T47D (cell line): ENCODE results near the gene RPL31.

Experiments
- DNase-seq, 2 experiments: peaks; one replicate each; pipeline versions ENCODE4 v3.0.0 to v3.0.0-alpha.2; 2011 to 2012; ENCODE audit warnings: low read depth in 1 of 2, low spot score in 1 of 2
- JUND ChIP-seq: IDR thresholded peaks from 2 replicates; pipeline ENCODE4 v1.6.1; 2012; ENCODE audit warnings: low read depth
- in situ Hi-C: cut with HindIII; loops from 2 replicates; pipeline ENCODE4 v1.10.0; 2016; ENCODE audit warnings: low sequenced_read_pairs, low pct_unique_long_range_greater_than_20kb

Gene RPL31

GRCh38 chr2:101001691-101002561 lies at the start of gene RPL31:
TSS of gene RPL31 (plus strand) at chr2:101002289. CDS start at chr2:101002702, 413 bp downstream.
- TF ChIP-seq JUND = no peak
- in situ Hi-C loops = no loop called here
- peak; percentile 93 to 96 for DNase-seq

- in situ Hi-C loops = no loop called here
- no peak for TF ChIP-seq JUND
- no peak for DNase-seq
These were observed 49.6 kb upstream of the RPL31 start for GRCh38 chr2:100952512-100952911.

GRCh38 chr2:100953406-100954043 lies 48.6 kb upstream of the RPL31 start:
- no peak for TF ChIP-seq JUND
- in situ Hi-C loops = no loop called here
- DNase-seq = no peak

- no peak for DNase-seq
- no peak for TF ChIP-seq JUND
- in situ Hi-C loops = no loop called here
These were observed 48.1 kb upstream of the RPL31 start for GRCh38 chr2:100954044-100954420.

- in situ Hi-C loops = no loop called here
- no peak for DNase-seq
These were observed 46.9 kb upstream of the RPL31 start for GRCh38 chr2:100955226-100955625.

GRCh38 chr2:100956081-100956480 lies 46.0 kb upstream of the RPL31 start:
- in situ Hi-C loops = no loop called here
- no peak for TF ChIP-seq JUND
- no peak for DNase-seq

More at GRCh38 chr2:100955226-100955625, 46.9 kb upstream of the RPL31 start:
- no peak for TF ChIP-seq JUND

GRCh38 chr2:100957996-100958653 lies 44.0 kb upstream of the RPL31 start:
- in situ Hi-C loops = no loop called here
- peak; percentile 53 to 82 for DNase-seq
- TF ChIP-seq JUND = no peak

- DNase-seq = no peak
- in situ Hi-C loops = no loop called here
- no peak for TF ChIP-seq JUND
These were observed 42.7 kb upstream of the RPL31 start for GRCh38 chr2:100959225-100959880.

- in situ Hi-C loops = no loop called here
- DNase-seq = no peak
- no peak for TF ChIP-seq JUND
These were observed 41.4 kb upstream of the RPL31 start for GRCh38 chr2:100960688-100961087.

- TF ChIP-seq JUND = no peak
- in situ Hi-C loops = no loop called here
- DNase-seq = no peak
These were observed 39.6 kb upstream of the RPL31 start for GRCh38 chr2:100962366-100963025.

- in situ Hi-C loops = no loop called here
- DNase-seq = no peak
- TF ChIP-seq JUND = no peak
These were observed 39.1 kb upstream of the RPL31 start for GRCh38 chr2:100963026-100963375.

- DNase-seq = no peak
- in situ Hi-C loops = no loop called here
These were observed 37.9 kb upstream of the RPL31 start for GRCh38 chr2:100964222-100964621.

More at GRCh38 chr2:100964222-100964621, 37.9 kb upstream of the RPL31 start:
- no peak for TF ChIP-seq JUND
